CMK (cell line): ENCODE results near the gene PLTP.
"Not testable (repeated sequence)": the region's sequence is repeated elsewhere in the genome, so short reads cannot be mapped to it uniquely, and the experiment has no call there.

Experiments used
- DNase-seq: peaks from one replicate; pipeline ENCODE4 v3.0.0-alpha.2; 2010; ENCODE audit warnings: low read depth

The PLTP gene

DNA sequence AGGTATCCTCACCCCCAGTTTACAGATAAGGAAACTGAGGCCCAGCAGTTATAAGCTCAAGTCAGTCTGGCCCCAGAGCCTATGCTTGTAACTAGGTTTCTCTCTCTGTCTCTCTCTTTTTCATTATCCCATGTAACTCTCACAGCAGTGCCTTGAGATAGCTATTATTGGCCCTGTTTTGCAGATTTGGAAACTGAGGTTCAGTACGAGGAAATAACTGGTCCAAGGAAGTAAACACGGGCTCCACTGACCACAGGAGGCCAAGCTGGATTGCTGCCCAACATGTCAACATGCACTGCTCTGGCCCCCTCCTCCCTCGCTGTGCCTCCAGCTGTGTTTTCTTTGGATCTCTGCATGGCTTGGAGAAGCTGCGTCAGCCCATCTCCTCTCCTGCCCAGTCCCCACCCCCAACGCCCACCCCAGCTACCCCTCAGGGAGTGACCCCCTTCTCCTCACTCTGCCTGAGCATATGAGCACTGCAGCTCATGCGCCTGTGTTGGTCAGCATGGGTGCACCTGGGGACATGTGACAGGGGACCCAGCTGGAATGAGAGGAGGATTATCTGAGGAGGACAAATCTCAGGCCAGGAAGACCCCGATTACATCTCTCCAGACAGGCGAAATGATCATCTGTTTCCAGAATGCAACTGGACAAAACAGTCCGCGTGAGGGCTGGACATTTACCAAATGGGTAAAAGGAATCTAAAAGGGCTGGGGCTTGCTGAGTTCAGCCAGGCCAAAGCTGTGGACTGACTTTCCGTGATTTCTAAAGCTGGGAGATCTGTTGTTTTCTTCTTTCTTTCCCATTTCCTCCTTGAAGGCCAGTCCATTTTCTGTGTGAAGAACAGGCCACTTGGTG, 7.8 kb upstream of the PLTP start:
- no peak for DNase-seq

DNA sequence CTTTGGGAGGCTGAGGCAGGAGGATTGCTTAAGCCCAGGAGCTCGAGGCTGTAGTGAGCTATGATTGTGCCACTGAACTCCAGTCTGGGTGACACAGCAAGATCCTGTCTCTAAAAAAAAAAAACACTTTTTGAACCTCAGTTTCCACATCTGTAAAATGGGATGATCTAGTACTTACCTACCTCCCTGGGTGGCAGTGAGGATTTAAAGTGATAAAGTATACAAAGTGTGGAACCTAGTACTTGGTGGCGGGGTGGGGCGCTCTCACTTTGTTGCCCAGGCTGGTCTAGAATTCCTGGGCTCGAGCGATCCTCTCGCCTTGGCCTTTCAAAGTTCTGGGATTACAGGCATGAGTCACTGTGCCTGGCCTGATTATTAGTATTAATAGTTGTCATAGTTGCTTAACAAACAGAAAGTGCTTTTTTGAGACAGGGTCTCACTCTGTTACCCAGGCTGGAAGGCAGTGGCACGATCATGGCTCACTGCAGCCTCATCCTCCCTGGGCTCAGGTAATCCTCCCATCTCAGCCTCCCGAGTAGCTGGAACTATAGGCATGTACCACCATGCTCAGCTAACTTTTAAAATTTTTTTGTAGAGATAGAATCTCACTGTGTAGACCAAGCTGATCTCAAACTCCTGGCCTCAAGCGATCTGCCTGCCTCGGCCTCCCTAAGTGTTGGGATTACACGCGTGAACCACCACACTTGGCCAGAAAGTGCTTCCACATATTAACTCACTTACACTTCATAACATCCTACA, 7.0 kb upstream of the PLTP start:
- DNase-seq = no peak

DNA sequence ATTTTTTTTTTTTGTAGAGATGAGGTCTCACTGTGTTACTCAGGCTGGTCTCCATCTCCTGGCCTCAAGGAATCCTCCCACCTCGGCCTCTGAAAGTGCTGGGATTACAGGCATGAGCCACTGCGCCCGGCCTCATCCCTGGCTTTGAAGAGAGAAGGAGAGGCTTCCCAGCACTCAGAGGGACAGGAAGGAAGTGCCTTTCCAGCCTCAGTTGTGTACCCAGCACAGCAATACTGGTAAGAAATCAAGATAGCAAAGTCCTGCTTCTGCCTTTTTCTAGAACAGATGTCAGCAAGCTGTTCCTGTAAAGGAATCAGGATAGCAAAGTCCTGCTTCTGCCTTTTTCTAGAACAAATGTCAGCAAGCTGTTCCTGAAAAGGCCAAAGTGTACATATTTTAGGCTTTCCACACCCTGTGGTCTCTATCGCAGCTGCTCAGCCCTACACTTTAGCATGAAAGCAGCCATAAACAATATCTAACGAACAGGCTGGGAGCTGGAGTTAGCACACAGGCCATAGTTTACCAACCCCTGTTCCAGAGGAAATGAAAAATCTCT, 6.3 kb upstream of the PLTP start:
- no peak for DNase-seq

DNA sequence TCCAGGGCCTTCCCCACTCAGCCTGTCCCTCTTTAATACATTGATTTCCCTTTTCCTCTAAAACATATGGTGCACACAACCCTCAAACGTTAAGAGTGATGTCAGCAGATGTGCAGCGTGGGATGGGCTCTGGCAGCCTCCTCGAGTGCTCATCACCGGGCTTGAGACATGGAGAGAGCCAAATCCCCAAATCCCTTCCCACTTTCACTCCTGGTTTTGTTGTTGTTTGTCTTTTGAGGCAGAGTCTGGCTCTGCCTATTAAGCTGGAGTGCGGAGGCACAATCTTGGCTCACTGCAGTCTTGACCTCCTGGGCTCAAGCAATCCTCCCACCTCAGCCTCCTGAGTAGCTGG, 5.8 kb upstream of the PLTP start:
- DNase-seq = no peak

DNA sequence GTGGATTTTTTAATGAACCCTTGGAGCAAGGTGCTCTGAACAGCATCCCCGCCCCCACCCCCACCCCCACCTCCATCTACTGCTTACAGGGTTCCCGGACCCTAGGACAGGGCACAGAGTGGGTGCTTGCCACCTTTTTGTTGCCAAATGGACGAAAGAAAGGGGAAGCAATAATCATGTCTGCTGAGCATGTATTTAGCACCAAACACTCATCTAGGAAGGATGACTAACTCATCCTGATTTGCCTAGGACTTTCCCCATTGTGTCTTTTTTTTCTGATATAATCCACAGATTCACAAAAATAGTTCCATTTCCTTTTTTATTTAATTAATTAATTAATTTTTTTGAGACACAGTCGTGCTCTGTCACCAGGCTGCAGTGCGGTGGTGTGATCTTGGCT, 1.2 kb upstream of the PLTP start:
- DNase-seq = no peak

DNA sequence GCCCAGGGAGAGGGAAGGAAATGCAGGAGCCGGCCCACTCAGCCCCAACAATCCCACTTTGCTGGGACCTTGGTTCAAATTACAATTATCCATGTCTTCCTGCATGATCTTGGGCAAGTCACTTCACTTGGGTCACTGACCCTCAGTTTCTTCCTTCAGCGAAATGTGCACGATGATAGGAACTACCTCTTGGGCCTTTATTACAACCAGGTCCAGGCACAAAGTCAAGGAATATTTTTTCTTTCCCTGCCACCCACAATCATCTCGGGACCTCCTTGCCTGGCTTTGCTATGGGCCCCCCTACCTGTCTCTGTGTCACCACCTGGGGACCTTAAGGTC, 358 bp upstream of the PLTP start:
- DNase-seq = no peak

DNA sequence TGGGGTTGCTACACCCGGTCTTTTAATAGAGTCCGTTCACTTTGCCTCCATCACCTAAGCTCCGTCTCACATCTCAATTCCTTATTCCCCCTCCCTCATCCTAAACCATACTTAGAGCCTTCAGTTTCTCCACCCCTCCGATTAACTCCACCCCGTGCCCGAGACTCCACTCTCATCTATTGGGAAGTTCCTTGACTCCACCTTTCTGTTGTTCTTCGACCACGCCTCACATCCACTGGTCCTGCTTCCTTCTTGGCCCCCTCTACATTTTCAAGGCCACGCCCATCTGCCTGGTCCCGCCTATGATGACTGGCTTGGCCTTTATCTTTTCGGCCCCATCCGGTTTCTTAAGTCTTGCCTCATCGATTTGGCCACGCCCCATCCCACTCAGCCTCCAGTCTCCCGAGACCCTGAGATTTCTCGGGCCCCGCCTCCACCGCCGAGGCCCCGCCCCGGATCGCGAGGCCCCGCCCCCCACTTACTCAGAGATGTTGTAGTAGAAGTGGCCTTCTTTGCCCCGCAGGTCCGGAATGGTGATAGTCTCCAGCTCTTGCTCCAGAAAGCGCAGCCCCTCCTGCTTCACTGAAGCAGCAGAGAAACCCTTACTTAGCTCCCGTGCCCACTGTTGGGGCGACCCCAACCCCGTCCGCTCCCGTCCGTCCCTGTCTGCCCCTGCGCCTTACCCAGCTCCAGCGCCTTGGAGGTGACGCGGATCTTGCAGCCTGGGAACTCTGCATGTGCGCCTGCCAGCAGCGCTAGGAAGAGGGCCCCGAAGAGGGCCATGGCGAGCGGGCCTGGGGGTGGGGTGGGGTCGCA, 1.1 kb downstream of the PLTP start:
- DNase-seq = peak; percentile 100

DNA sequence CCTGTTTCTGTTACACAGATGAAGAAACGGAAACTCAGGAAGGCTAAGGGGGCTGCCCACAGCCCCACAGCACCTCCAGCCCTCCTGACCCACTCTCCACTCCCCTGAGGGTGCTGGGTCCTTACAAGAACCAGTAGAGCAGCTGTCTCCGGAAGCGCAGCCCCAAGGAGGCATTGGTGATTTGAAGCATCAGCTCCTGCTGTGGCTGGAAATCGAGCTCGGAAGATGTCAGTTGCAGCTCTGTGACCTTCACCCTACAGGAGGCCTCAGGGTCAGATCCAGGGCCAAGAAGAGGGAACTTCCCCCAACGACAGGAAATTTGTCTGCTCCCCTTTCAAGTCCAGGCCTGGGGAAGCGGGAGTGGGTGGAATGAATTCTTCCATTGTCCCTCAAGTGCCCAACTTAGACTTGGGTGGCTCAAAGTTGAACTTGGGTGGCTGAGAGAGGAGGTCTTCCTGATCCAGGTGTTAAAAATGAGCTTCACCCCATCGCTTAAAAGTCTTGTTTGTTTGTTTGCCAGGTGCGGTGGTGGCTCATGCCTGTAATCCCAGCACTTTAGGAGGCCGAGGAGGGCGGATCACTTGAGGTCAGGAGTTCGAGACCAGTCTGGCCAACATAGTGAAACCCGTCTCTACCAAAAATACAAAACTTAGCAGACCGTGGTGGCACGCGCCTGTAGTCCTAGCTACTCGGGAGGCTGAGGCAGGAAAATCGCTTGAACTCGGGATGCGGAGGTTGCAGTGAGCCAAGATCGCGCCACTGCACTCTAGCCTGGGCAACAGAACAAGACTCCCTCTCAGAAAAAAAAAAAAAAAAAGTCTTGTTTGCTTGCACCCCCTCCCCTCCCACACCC, 1.9 kb downstream of the PLTP start:
- DNase-seq = no peak

DNA sequence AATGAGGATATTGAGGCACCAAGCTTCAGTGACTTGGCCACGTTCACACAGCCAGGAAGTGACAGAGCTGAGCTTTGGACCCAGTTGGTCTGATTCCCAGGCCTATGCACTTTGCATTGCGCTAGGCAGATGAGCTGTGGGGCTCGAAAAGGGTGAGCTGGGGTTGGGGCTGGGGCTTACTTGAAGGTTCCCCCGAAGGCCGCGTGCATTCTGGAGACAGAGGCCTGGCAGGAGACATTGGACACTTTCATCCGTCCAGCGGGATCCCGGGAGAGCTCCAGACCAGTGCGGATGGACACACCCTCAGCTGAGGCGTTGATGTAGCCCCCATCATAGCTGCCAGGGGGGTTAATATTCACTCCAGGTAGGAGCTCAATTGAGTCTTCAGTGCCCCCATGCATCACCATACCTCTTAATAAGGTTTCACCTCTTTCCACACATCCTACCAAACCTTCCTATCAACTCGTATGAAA, 2.6 kb downstream of the PLTP start:
- DNase-seq = no peak

DNA sequence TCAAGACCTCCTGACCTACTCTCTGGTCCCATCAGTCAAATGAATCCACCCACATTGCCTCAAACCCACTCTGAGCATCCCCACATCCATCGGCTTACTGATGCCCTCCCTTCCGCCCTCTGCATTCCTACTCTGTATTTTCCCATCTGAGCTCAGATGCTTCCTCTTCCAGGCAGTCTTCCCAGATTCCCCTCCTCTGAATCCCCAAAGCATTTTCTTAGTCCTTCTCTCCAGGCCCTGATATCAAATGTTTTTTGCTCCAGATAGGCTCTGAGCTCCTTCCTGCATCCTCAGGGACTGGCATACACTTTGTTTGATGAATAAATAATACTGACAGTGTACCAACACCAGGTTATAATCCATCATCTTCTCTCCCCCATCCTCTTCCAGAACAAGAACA, 3.9 kb downstream of the PLTP start:
- DNase-seq = no peak

DNA sequence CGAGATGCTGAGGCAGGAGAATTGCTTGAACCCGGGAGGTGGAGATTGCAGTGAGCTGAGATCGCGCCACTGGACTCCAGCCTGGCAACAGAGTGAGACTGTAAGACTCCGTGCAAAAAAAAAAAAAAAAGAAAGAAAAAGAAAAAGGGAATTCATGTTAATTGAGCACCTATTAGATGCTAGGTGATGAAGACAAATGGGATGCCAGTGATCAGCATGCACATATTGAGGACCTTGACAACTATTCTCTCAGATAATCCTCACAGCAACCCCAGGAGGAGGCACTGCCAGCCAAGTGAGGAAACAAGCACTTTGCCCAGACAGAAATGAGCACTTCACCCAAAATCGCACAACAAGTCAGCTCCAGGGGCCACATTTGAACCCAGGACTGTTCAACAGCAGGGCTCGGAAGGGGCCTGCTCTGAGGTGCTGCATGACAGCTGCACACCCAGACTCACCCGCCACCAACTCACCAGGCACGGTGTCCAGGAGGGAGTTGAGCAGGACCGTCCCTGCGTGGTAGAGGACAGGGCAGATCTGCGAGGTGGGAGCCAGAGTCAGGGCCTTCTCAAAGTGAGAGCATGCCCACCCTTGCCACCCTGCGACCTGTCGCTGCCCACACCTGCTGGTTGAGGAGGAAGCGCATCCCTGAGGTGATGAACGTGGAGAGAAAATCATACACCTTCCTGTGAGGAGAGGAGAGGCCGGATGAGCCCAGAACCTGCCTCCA, 4.6 kb downstream of the PLTP start:
- no peak for DNase-seq

DNA sequence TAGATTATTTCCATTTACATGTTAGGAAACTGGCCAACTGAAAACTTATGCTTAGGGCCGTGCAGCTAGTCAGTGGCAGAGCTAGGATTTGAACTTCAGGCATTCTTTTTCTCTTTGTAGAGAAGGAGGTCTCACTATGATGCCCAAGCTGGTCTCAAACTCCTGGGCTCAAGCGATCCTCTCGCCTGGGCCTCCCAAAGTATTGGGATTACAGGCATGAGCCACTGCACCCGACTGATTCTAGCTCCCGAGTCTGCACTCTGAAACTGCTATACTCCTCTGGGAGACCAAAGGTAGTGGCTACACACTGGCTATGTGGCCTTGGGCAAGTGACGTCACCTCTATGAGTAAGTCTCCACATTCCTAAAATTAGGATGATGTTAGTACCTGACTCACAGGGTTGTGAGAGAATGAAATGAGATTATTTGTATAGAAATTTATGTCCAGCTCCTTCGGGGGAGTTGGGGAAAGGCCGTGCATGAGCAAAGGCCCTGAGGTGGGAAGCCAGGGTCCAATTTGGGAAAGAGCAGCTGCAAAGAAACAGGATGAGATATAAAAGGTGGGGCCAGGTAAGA, 6.4 kb downstream of the PLTP start:
- no peak for DNase-seq

DNA sequence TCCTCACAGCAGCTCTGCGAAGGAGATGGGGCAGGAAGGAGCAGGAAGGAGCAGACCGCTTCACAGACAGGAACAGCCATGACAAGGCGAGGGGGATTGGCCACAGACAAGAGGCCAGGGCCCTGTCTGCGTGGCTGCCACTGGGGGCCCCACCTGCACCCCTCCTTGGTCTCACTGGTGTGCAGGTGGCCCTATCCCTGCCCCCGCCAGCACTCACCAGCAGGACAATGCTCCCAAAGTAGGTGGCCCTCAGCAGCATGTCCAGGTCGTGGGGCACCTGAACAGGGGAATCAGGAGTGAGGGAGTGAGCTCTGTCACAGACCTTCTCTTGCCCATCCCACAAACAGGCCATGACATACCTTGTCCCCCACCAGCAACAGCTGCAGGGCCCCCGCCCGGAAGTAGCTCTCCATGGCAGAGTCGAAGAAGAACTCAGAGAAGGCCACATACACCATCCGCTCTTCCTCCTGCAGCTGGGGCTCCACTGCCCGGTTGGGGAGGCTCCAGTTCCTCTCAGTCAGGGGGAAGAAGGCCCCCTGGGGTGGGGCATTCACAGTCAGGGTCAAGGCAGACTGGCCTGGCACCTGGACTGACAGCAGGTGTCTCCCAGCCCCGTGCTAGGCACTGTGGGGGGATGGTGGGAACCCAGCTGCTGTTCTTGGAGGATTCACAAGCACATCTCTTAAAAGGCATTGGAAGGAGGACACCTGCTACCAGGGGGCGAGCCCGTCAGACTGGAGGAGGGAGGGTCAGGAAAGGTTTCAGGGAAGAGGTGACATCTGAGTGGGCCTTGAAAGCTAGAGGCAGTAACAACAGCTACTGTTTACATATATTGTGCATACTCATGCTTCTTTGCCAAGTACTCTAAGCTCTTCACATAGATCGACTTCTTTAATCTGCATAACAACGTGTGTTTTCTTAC, 7.1 kb downstream of the PLTP start:
- no peak for DNase-seq

DNA sequence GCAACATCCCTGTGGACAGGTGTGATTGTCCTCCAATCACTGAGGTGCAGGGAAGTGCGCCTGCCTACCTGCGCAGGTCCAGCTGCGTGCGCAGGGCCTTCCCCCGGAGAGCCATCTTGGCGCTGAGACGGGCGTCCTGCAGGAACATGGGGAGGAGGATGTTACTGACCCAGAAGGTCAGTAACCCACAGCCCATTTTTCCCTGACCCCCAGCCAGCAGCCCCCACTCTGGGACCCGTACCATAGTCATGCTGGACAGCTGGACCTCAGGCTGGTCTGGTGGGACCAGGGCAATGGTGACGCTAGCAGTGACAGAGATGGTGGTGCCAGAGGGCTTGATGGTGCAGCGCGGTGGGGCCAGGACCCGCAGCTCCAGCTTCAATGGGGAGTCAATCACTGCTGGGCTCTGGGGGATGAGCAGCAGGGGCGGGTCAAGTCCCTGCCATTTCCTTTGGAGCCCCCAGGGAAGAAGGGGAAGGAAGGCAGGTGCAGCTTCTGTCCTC, 9.7 kb downstream of the PLTP start:
- DNase-seq = no peak

DNA sequence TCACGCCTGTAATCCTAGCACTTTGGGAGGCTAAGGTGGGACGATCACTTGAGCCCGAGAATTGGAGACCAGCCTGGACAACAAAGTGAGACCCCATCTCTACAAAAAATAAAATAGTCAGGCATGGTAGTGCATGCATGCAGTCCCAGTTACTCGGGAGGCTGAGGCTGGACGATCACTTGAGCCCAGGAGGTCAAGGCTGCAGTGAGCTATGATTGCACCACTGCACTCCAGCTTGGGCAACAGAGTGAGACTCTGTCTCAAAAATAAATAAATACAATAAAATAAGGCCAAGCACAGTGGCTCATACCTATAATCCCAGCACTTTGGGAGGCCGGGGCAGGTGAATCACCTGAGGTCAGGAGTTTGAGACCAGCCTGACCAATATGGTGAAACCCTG, 10.6 kb downstream of the PLTP start:
- DNase-seq = not testable (repeated sequence)

DNA sequence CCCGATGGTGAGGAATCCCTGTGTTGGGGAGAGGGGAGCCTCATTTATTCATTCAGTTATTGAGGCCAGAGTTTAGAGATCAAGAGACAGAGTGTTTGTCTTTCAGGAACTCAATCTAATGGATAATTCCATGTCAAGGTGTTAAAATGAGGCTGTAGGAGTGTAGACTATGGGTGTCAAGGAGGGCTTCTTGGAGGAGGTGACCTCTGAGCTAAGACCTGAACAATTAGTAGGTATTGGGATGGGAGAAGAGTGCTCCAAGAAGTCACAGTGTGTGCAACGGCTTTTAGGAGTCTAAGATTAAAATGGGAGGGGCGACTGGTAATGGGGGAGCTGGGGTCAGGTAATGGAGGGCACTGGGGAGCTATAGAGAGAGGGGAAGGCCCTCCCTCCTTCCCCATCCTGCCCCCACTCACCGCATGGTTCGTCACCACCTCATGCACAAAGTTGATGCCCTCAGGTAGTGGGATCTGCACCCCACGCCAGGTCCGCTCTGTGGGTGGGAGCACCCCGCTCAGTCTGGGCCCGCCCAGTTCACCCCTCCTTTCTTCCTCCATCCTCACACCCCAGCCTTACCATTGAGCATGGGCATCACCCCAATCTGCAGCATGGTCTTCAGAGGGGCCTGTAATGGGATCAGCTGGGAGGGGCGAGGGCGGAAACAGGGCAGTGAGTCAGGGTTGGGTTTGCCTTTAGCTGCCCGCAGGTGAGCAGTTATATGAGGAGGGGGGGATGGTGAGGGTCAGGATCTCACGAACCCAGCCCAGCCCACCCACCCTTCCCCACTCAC, 12.7 kb downstream of the PLTP start:
- DNase-seq = no peak

DNA sequence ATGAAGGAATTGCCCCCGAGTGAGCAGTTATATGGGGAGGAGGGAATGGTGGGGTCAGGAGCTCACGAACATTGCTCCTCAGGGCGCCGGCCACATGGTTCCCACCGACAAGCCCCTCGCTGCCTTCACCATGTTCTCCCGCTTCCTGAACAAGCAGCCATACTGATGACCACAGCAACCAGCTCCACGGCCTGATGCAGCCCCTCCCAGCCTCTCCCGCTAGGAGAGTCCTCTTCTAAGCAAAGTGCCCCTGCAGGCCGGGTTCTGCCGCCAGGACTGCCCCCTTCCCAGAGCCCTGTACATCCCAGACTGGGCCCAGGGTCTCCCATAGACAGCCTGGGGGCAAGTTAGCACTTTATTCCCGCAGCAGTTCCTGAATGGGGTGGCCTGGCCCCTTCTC, 13.7 kb downstream of the PLTP start:
- no peak for DNase-seq

DNA sequence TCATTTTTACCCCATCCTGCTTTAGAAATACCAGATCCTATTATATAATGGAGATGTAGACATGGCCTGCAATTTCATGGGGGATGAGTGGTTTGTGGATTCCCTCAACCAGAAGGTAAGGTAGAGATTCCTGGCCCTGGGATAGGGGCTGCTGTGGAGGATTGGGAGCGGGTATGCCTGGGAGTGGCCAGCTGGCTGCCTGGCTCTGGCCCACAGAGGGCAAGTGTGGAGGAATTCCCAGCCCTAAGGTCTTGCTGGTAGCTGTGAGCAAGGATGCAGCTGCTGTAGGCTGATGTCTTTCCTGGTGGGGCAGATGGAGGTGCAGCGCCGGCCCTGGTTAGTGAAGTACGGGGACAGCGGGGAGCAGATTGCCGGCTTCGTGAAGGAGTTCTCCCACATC, 14.3 kb downstream of the PLTP start:
- DNase-seq = no peak
